ENCODE data around the gene STAB1.

DNA sequence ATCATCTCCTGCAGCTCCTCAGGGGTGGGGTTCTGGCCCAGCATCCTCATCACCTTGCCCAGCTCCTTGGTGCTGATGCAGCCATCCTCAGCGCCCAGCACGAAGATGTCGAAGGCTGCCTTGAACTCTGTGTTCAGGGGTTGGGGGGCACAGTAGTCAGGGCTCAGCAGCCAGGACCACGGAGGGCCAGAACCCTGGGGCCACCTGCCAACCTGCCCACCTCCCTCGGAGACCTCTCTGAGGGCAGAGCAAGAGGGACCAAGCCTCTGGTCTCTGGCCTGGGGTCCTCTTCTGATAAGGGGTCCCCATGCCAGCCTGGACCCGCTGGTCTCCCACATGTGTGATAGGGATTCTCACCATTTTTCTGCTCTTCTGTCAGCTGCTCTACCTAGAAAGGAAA is 43.0 kb upstream of the STAB1 start:
- TF ChIP-seq, protein P1, sequence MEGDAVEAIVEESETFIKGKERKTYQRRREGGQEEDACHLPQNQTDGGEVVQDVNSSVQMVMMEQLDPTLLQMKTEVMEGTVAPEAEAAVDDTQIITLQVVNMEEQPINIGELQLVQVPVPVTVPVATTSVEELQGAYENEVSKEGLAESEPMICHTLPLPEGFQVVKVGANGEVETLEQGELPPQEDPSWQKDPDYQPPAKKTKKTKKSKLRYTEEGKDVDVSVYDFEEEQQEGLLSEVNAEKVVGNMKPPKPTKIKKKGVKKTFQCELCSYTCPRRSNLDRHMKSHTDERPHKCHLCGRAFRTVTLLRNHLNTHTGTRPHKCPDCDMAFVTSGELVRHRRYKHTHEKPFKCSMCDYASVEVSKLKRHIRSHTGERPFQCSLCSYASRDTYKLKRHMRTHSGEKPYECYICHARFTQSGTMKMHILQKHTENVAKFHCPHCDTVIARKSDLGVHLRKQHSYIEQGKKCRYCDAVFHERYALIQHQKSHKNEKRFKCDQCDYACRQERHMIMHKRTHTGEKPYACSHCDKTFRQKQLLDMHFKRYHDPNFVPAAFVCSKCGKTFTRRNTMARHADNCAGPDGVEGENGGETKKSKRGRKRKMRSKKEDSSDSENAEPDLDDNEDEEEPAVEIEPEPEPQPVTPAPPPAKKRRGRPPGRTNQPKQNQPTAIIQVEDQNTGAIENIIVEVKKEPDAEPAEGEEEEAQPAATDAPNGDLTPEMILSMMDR (IDR thresholded peaks at IDR 0.05), result no peak
- TF ChIP-seq POLR2A (IDR thresholded peaks at IDR 0.05; ENCODE audit: low read depth), result no peak
